HepG2 (cell line): ENCODE results near the gene CRY1. TPM values are rescaled to one million over a fixed set of nuclear protein-coding genes. Genes with fewer than 3 reads are reported as not detected.

Experiments used
- ATAC-seq: fragments of 200-7000 bp; cut with Tn5 transposase; 3 replicates; pipeline ENCODE4 v1.9.1; 2020; ENCODE audit warnings: mild to moderate bottlenecking, moderate library complexity
- BruUV-seq: library from RNA; stranded (reverse); fragments of 400-500 nt; replicated peaks from 2 replicates; lab custom pipeline; 2021; lab: Mats Ljungman, UMichigan
- CTCF ChIA-PET: fragments of 300-600 bp; formaldehyde crosslinking; extraction: SDS; loops from one replicate; lab custom pipeline; 2021; ENCODE audit warnings: low total read pairs, inconsistent platforms, low intra/inter-chr PET ratio; lab: Yijun Ruan, JAX
- POLR2A ChIA-PET: fragments of 350-600 bp; sonication (Branson Sonifier 250); formaldehyde crosslinking; loops from one replicate; lab custom pipeline; 2020; ENCODE audit warnings: antibody characterized with exemption, inconsistent platforms; lab: Yijun Ruan, JAX
- DNase-seq: peaks from one replicate; pipeline ENCODE4 v3.0.0-alpha.2; 2015; ENCODE audit warnings: low spot score
- FAIRE-seq: peaks from 3 replicates; lab custom pipeline; 2011; peaks lifted over from hg19 to GRCh38; lab: Jason Lieb, UNC
- H2AFZ ChIP-seq: one replicate; pipeline ENCODE4 v1.6.1; 2011; ENCODE audit warnings: low read length, inconsistent platforms
- H3K27ac ChIP-seq: fragments of 300-600 bp; 3 replicates; pipeline ENCODE4 v1.8.0; 2011; ENCODE audit warnings: mixed run types, mild to moderate bottlenecking, mixed read lengths, low read length, inconsistent platforms; ENCODE audit not compliant: insufficient read depth; ENCODE audit errors: extremely low read length
- H3K27me3 ChIP-seq, 2 experiments: fragments of 200-600 bp in 1 of 2; 2 replicates in 1 of 2; 3 replicates in 1 of 2; pipeline versions ENCODE4 v1.6.0 to v1.8.0; 2011; ENCODE audit warnings: low read length in 2 of 2, mild to moderate bottlenecking in 2 of 2, moderate library complexity in 2 of 2, inconsistent platforms in 1 of 2; ENCODE audit not compliant: insufficient read depth in 2 of 2, control insufficient read depth in 1 of 2
- H3K36me3 ChIP-seq, 2 experiments: fragments of 200-600 bp in 1 of 2; replicated peaks in 1 of 2; 2 replicates in 1 of 2; 3 replicates in 1 of 2; pipeline versions ENCODE4 v1.5.1 to v1.8.0; 2011; ENCODE audit warnings: low read length in 2 of 2, inconsistent platforms in 1 of 2; ENCODE audit not compliant: insufficient read depth in 2 of 2, control insufficient read depth in 1 of 2
- H3K4me1 ChIP-seq: 2 replicates; pipeline ENCODE4 v1.5.1; 2012; ENCODE audit warnings: low read length, inconsistent platforms; ENCODE audit not compliant: insufficient read depth
- H3K4me2 ChIP-seq: 2 replicates; pipeline ENCODE4 v1.6.0; 2011; ENCODE audit warnings: low read depth, low read length, inconsistent platforms
- H3K4me3 ChIP-seq, 3 experiments: fragments of 200-600 bp in 1 of 3; sonication (generic), shearing (Covaris generic) in 1 of 3; replicated peaks in 1 of 3; 2 replicates each; pipeline ENCODE4 v1.5.1; 2011 to 2016; ENCODE audit warnings: low read length in 3 of 3, inconsistent platforms in 2 of 3, low read depth in 2 of 3, mild to moderate bottlenecking in 2 of 3, control low read depth in 1 of 3, mixed read lengths in 1 of 3; ENCODE audit not compliant: insufficient read depth in 1 of 3
- H3K79me2 ChIP-seq: one replicate; pipeline ENCODE4 v1.6.1; 2011; ENCODE audit warnings: low read length, inconsistent platforms; ENCODE audit not compliant: insufficient read depth
- H3K9ac ChIP-seq: 2 replicates; pipeline ENCODE4 v1.6.0; 2011; ENCODE audit warnings: mild to moderate bottlenecking, low read depth, low read length, inconsistent platforms; ENCODE audit not compliant: insufficient read depth
- H3K9me3 ChIP-seq: 2 replicates; pipeline ENCODE4 v1.5.1; 2012; ENCODE audit warnings: mild to moderate bottlenecking, low read length
- H4K20me1 ChIP-seq: 2 replicates; pipeline ENCODE4 v1.6.0; 2011; ENCODE audit warnings: inconsistent platforms, mild to moderate bottlenecking, low read length, moderate library complexity; ENCODE audit not compliant: insufficient read depth
- DNMT1 ChIP-seq: sonication (generic); formaldehyde crosslinking; IDR thresholded peaks from 2 replicates; pipeline ENCODE4 v1.5.1; 2020; ENCODE audit warnings: mild to moderate bottlenecking, missing genetic modification reagents
- GATAD1 ChIP-seq: IDR thresholded peaks from 2 replicates; pipeline ENCODE4 v1.6.1; 2016; ENCODE audit warnings: missing genetic modification reagents, missing compliant biosample characterization
- POGZ ChIP-seq: sonication (generic); formaldehyde crosslinking; IDR thresholded peaks from 2 replicates; pipeline ENCODE4 v1.4.0; 2020; ENCODE audit warnings: mild to moderate bottlenecking, missing genetic modification reagents
- SNAPC2 ChIP-seq: sonication (generic); formaldehyde crosslinking; IDR thresholded peaks from 2 replicates; pipeline ENCODE4 v1.8.1; 2022; ENCODE audit warnings: mild to moderate bottlenecking, missing genetic modification reagents
- THRA ChIP-seq: sonication (generic); formaldehyde crosslinking; IDR thresholded peaks from 2 replicates; pipeline ENCODE4 v1.4.0; 2020; ENCODE audit warnings: missing genetic modification reagents, borderline replicate concordance
- ZFP90 ChIP-seq: sonication (generic); formaldehyde crosslinking; IDR thresholded peaks from 2 replicates; pipeline ENCODE4 v1.8.0; 2022; ENCODE audit warnings: missing genetic modification reagents, mild to moderate bottlenecking, inconsistent platforms, borderline replicate concordance
- ZNF276 ChIP-seq: sonication (generic); formaldehyde crosslinking; IDR thresholded peaks from 2 replicates; pipeline ENCODE4 v1.4.0; 2020; ENCODE audit warnings: mild to moderate bottlenecking, low read depth, missing genetic modification reagents
- ZNF777 ChIP-seq: sonication (generic); formaldehyde crosslinking; IDR thresholded peaks from 2 replicates; pipeline ENCODE4 v1.4.0; 2020; ENCODE audit warnings: missing genetic modification reagents
- ZUFSP ChIP-seq: sonication (generic); formaldehyde crosslinking; IDR thresholded peaks from 2 replicates; pipeline ENCODE4 v1.9.0; 2021; ENCODE audit warnings: missing genetic modification reagents, mild to moderate bottlenecking, borderline replicate concordance
- WGBS: methylation state at CpG from one replicate; pipeline ENCODE4 v1.1.6; 2017; ENCODE audit warnings: low lambda C conversion rate; 5-methylcytosine and 5-hydroxymethylcytosine counted together
- in situ Hi-C: cut with HindIII; loops from 2 replicates; pipeline ENCODE4 v1.10.0; 2017; ENCODE audit warnings: low pct_unique_long_range_greater_than_20kb; ENCODE audit not compliant: extremely low pct_ligation_motif_present
- intact Hi-C: fragments of 100-400 bp; cut with micrococcal nuclease; formaldehyde crosslinking; loops from one replicate; pipeline ENCODE4 v1.10.0; 2022; ENCODE audit not compliant: unreplicated experiment
- polyA plus RNA-seq, 8 experiments: library from polyadenylated mRNA; depleted of rRNA in 3 of 8; stranded (reverse) in 7 of 8; unstranded in 1 of 8; fragments of >200 nt; fragmentation: Illumina TruSeq in 4 of 8; extraction: Trizol in 4 of 8; gene quantifications; 2 replicates each; pipeline versions ENCODE4 v1.2.1 to v1.2.3, GENCODE V29; 2011 to 2016; ENCODE audit warnings: low read depth in 4 of 8, missing spikeins in 1 of 8, mixed read lengths in 1 of 8; ENCODE audit not compliant: insufficient read depth in 1 of 8
- total RNA-seq, 5 experiments: library from RNA; depleted of rRNA; stranded (reverse); fragments of >200 nt; fragmentation: Illumina TruSeq; extraction: Trizol; gene quantifications; 2 replicates each; pipeline ENCODE4 v1.2.3, GENCODE V29; 2016; ENCODE audit warnings: low read depth in 1 of 5

Gene CRY1
- total and polyA plus RNA-seq, 2 of the 13 experiments (the other 11 are each of a cell fraction or from before 2014, with no cell fraction given) = 11.4 to 13.9 TPM

GRCh38 chr12:107105410-107105703, 12.0 kb upstream of the CRY1 start:
- DNase-seq (no peak), FAIRE-seq (no peak), ATAC-seq (no peak)
- ChIA-PET CTCF (interaction anchor here (1.3 to 2.0 kb wide), 3 partner anchors 13 to 91 kb away, joined by 3 to 11 read pairs (median 5); no protein-coding TSS in a partner anchor), POLR2A (interaction anchor here (2.1 kb wide), 1 partner anchor 11 kb away, joined by 12 read pairs; the partner anchor contains the start of gene CRY1)
- WGBS = 6% methylated on average over 1 of the region's 1 CpG
- H3K36me3 ChIP-seq = no peaks in the 10 kb centered on the region
- H3K79me2 ChIP-seq = no peaks in the 10 kb centered on the region
- no peak overlapping the region for H3K4me2 ChIP-seq
- H3K9ac ChIP-seq = no peak overlapping the region
- no peak overlapping the region for H3K27ac ChIP-seq
- intact Hi-C loops = no loop called here
- no peaks in the 10 kb centered on the region for H3K9me3 ChIP-seq
- H4K20me1 ChIP-seq = no peaks in the 10 kb centered on the region
- H3K4me1 ChIP-seq = peaks cover 47% of the 10 kb centered on the region
- no TSS peak for BruUV-seq
- peaks cover 0 to 12% of the 10 kb centered on the region in 2 experiments; a peak in 1 of 5 replicates for H3K27me3 ChIP-seq
- in situ Hi-C loops = no loop called here
- H3K4me3 ChIP-seq = no peak overlapping the region
- no peak overlapping the region for H2AFZ ChIP-seq
- no peak for TF ChIP-seq ZNF276
- TF ChIP-seq ZFP90 = no peak
- TF ChIP-seq ZNF777 = no peak
- no peak for TF ChIP-seq THRA
- TF ChIP-seq POGZ (CRISPR knock-in tag) = no peak
- no peak for TF ChIP-seq GATAD1 (CRISPR knock-in tag)
- no peak for TF ChIP-seq ZUFSP (CRISPR knock-in tag)
- no peak for TF ChIP-seq SNAPC2 (CRISPR knock-in tag)
- TF ChIP-seq DNMT1 (CRISPR knock-in tag) = no peak
